WERI-Rb-1 (cell line): ENCODE results near the gene ZNF682.
"Not testable (repeated sequence)": the region's sequence is repeated elsewhere in the genome, so short reads cannot be mapped to it uniquely, and the experiment has no call there.

ENCODE experiments used
- DNase-seq: peaks from one replicate; pipeline ENCODE4 v3.0.0-alpha.2; 2020
- H3K27ac ChIP-seq: fragments of 250-450 bp; sonication (Bioruptor Pico); 2 replicates; pipeline ENCODE4 v1.5.1; 2020; ENCODE audit warnings: mild to moderate bottlenecking, moderate library complexity
- H3K27me3 ChIP-seq: fragments of 250-450 bp; sonication (Bioruptor Pico); 2 replicates; pipeline ENCODE4 v1.5.1; 2021; ENCODE audit warnings: mild to moderate bottlenecking, low read depth, moderate library complexity; ENCODE audit not compliant: insufficient read depth, severe bottlenecking
- H3K36me3 ChIP-seq: fragments of 250-450 bp; sonication (Bioruptor Pico); 2 replicates; pipeline ENCODE4 v1.5.1; 2020; ENCODE audit warnings: mild to moderate bottlenecking, moderate library complexity
- H3K4me3 ChIP-seq: 2 replicates; pipeline ENCODE4 v1.5.1; 2011; ENCODE audit warnings: low read depth, mild to moderate bottlenecking, control low read depth, low read length
- H3K9me3 ChIP-seq: fragments of 250-450 bp; sonication (Bioruptor Pico); 2 replicates; pipeline ENCODE4 v1.5.1; 2021; ENCODE audit warnings: mild to moderate bottlenecking, moderate library complexity; ENCODE audit not compliant: severe bottlenecking
- TF ChIP-seq, protein P1 (sequence below): IDR thresholded peaks from 2 replicates; pipeline ENCODE4 v1.5.1; 2011; ENCODE audit warnings: low read depth, mild to moderate bottlenecking, control low read depth, inconsistent platforms, low read length

ZNF682 gene

DNA sequence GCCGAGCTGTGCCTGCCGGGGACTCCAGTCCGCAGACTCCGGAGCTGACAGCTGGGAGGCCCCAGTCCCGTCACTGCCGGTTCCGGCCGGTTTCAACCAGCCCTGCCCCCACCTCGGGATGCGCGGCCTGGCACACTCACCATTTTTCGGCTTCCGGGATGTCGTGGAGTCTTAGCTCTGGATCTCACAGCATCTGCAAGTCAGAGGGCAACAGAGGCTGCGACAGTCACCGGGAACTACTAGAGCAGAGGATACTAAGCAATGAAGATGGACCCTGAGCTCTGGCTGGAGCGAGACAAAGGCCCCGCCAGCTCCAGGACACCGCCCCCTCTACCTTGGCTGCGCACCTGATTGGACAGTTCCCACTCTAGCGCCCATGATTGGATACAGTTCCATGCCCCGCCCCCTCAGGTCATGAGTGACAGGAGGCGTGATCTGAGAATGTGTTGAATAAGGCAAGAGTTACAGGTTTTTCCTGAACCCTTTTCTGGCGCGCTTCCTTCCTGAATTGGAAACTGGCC lies at the start of gene ZNF682:
Gene ZNF682, minus strand, starts transcription at position 303 of the 521 bp plus-strand sequence. Its CDS starts 160 bp downstream, at position 143.
- H3K27me3 ChIP-seq, result no peaks in the 10 kb centered on the region
- H3K36me3 ChIP-seq, result peaks cover 19% of the 10 kb centered on the region
- TF ChIP-seq, protein P1, sequence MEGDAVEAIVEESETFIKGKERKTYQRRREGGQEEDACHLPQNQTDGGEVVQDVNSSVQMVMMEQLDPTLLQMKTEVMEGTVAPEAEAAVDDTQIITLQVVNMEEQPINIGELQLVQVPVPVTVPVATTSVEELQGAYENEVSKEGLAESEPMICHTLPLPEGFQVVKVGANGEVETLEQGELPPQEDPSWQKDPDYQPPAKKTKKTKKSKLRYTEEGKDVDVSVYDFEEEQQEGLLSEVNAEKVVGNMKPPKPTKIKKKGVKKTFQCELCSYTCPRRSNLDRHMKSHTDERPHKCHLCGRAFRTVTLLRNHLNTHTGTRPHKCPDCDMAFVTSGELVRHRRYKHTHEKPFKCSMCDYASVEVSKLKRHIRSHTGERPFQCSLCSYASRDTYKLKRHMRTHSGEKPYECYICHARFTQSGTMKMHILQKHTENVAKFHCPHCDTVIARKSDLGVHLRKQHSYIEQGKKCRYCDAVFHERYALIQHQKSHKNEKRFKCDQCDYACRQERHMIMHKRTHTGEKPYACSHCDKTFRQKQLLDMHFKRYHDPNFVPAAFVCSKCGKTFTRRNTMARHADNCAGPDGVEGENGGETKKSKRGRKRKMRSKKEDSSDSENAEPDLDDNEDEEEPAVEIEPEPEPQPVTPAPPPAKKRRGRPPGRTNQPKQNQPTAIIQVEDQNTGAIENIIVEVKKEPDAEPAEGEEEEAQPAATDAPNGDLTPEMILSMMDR, result no peak
- H3K27ac ChIP-seq, result peak within 1 kb of the TSS; percentile 84
- peak; percentile 97 for DNase-seq
- H3K4me3 ChIP-seq, result peak within 1 kb of the TSS; percentile 85
- peaks cover 6% of the 10 kb centered on the region for H3K9me3 ChIP-seq

DNA sequence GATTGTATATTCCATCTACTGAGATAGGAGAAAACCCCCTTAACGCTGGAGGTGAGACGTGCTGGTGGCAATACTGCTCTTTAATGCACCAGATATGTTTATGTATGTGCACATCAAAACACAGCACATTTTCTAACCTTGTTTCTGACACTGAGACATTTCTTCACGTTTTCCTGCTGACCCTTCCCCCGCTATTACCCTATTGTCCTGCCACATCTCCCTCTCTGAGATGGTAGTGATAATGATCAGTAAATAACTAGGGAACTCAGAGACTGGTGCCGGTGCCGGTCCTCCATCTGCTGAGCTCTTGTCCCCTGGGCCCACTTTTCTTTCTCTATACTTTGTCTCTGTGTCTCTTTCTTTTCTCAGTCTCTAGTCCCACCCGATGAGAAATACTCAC lies 43.6 kb upstream of the ZNF682 start:
- H3K36me3 ChIP-seq, DNase-seq, H3K27me3 ChIP-seq, H3K27ac ChIP-seq, H3K9me3 ChIP-seq, H3K4me3 ChIP-seq: not testable (repeated sequence)

DNA sequence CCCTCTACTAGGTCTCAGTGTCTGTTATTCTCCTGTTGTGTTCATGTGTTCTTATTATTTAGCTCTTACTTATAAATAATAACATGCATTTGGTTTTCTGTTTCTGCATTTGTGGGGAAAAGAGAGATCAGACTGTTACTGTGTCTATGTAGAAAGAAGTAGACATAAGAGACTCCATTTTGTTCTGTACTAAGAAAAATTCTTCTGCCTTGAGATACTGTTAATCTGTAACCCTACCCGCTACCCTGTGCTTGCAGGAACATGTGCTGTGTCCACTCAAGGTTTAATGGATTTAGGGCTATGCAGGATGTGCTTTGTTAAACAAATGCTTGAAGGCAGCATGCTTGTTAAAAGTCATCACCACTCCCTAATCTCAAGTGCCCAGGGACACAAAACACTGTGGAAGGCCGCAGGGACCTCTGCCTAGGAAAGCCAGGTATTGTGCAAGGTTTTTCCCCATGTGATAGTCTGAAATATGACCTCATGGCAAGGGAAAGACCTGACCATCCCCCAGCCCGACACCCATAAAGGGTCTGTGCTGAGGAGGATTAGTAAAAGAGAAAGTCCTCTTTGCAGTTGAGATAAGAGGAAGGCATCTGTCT lies 43.0 kb upstream of the ZNF682 start:
- H3K36me3 ChIP-seq, H3K27ac ChIP-seq, H3K27me3 ChIP-seq, H3K4me3 ChIP-seq, H3K9me3 ChIP-seq: not testable (repeated sequence)
- peak; percentile 65 for DNase-seq

DNA sequence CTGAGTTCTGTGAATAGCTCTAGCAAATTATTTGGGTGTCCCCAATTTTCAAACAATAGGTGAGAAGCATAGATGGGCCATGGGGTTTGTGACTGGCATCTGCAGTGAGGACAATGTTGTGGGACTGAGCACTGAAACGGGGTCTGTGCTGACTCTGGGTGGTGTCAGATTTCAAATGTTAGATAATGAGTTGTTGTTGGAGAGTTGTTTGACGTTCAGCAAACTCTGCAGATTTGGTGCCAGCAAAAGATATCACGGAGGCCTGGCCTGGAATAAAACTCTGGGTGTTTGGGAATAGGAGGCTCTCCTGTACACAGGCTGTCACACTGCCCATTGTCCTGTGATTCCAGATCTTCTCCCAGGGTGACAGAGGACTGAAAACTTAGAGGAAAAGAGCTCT lies 41.4 kb upstream of the ZNF682 start:
- no peak overlapping the region for H3K4me3 ChIP-seq
- DNase-seq, result no peak
- TF ChIP-seq, protein P1, result no peak
- H3K9me3 ChIP-seq, result no peaks in the 10 kb centered on the region
- no peaks in the 10 kb centered on the region for H3K36me3 ChIP-seq
- H3K27ac ChIP-seq, result no peak overlapping the region
- no peaks in the 10 kb centered on the region for H3K27me3 ChIP-seq

DNA sequence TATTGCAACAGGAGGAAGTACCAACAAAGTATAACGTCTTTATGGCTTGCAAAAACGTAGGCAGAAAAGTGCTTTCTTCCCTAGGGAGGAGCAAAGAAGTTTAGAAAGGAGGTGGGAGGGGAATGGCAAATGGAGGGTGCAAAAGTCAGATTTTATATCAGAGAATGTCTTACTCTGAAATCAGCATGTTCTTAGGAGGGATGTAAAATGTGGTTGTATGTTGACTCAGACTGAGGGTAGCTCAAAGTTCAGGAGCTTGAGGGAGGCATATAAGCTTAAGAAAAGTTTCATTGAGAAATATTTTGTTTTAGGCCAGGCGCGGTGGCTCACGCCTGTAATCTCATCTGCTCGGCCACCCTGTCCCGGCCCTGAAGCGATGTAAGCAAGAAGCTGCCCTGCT lies 40.2 kb upstream of the ZNF682 start:
- H3K9me3 ChIP-seq, result no peaks in the 10 kb centered on the region
- H3K4me3 ChIP-seq, result no peak overlapping the region
- H3K36me3 ChIP-seq, result no peaks in the 10 kb centered on the region
- no peaks in the 10 kb centered on the region for H3K27me3 ChIP-seq
- H3K27ac ChIP-seq, result no peak overlapping the region
- TF ChIP-seq, protein P1, result no peak
- no peak for DNase-seq

DNA sequence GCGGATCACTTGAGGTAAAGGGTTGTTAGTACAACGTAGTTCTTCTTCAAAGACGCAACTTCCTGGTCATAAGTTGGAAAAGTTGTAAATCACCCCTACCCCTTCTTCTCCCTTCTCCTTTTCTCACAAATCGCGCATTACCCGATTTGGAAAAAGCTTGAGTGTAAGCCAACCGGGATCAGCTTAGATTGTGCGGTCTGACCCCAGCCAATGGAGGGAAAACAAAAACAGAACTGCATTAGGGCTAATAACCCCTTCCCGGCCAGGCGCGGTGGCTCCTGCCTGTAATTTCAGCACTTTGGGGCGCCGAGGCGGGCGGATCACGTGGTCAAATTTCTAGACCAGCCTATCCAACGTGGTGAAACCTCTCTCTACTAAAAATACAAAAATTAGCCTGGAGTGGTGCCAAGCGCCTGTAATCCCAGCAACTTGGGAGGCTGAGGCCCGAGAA lies 39.3 kb upstream of the ZNF682 start:
- Histone ChIP-seq H3K27me3 (no peaks in the 10 kb centered on the region), H3K36me3 (no peaks in the 10 kb centered on the region), H3K4me3 (no peak overlapping the region), H3K9me3 (no peaks in the 10 kb centered on the region), H3K27ac (no peak overlapping the region)
- no peak for DNase-seq
- TF ChIP-seq, protein P1, result no peak
